OCI-LY7 (cell line): ENCODE measurements around the gene ZNF763. TPM values are rescaled to one million over a fixed set of nuclear protein-coding genes. Genes with fewer than 3 reads are reported as not detected.
"Not testable (repeated sequence)": the region's sequence is repeated elsewhere in the genome, so short reads cannot be mapped to it uniquely, and the experiment has no call there.

Source experiments
- BruUV-seq: library from RNA; stranded (reverse); fragments of 400-500 nt; replicated peaks from 2 replicates; lab custom pipeline; 2021; lab: Mats Ljungman, UMichigan
- CTCF ChIA-PET: fragments of 300-600 bp; sonication (Branson Sonifier 250); formaldehyde crosslinking; loops from one replicate; lab custom pipeline; 2022; ENCODE audit warnings: antibody characterized with exemption; ENCODE audit not compliant: unreplicated experiment; lab: Charles Lee
- POLR2A ChIA-PET: fragments of 300-600 bp; sonication (Branson Sonifier 250); formaldehyde crosslinking; loops from one replicate; lab custom pipeline; 2022; ENCODE audit warnings: antibody characterized with exemption; lab: Charles Lee
- DNase-seq: peaks from one replicate; pipeline ENCODE4 v3.0.0-alpha.2; 2015; ENCODE audit warnings: low spot score
- H2AFZ ChIP-seq: fragments of 200-600 bp; sonication (generic), shearing (Covaris generic); 2 replicates; pipeline ENCODE4 v1.6.1; 2014; ENCODE audit warnings: mild to moderate bottlenecking, antibody characterized with exemption, low read length, moderate library complexity
- H3K27ac ChIP-seq: fragments of 200-600 bp; sonication (generic); 2 replicates; pipeline ENCODE4 v1.5.1; 2014; ENCODE audit warnings: mixed run types, low read depth, mild to moderate bottlenecking, moderate library complexity, low read length, inconsistent platforms; ENCODE audit not compliant: poor library complexity, severe bottlenecking
- H3K36me3 ChIP-seq: fragments of 200-600 bp; sonication (generic); 2 replicates; pipeline ENCODE4 v1.6.1; 2014; ENCODE audit warnings: mild to moderate bottlenecking, antibody characterized with exemption, low read length, moderate library complexity, mixed read lengths; ENCODE audit not compliant: insufficient read depth
- H3K4me1 ChIP-seq: fragments of 200-600 bp; sonication (generic); 2 replicates; pipeline ENCODE4 v1.5.1; 2014; ENCODE audit warnings: mild to moderate bottlenecking, low read length; ENCODE audit not compliant: insufficient read depth, poor library complexity, severe bottlenecking
- H3K4me2 ChIP-seq: fragments of 200-600 bp; sonication (generic); 2 replicates; pipeline ENCODE4 v1.6.1; 2014; ENCODE audit warnings: mild to moderate bottlenecking, low read length
- H3K4me3 ChIP-seq: fragments of 200-600 bp; sonication (generic); 2 replicates; pipeline ENCODE4 v1.5.1; 2014; ENCODE audit warnings: mild to moderate bottlenecking, low read depth, low read length; ENCODE audit not compliant: poor library complexity, severe bottlenecking
- H3K79me2 ChIP-seq: fragments of 200-600 bp; sonication (generic); 2 replicates; pipeline ENCODE4 v1.6.1; 2016; ENCODE audit warnings: low read depth, mild to moderate bottlenecking, low read length, moderate library complexity, mixed read lengths; ENCODE audit not compliant: insufficient read depth
- H3K9me2 ChIP-seq: fragments of 200-600 bp; sonication (generic); 2 replicates; pipeline ENCODE4 v1.6.1; 2016; ENCODE audit warnings: mild to moderate bottlenecking, low read length, mixed read lengths; ENCODE audit not compliant: insufficient read depth
- H3K9me3 ChIP-seq: fragments of 200-600 bp; sonication (generic); 2 replicates; pipeline ENCODE4 v1.6.1; 2014; ENCODE audit warnings: mild to moderate bottlenecking, mixed run types, low read length, mixed read lengths
- H4K20me1 ChIP-seq: fragments of 200-600 bp; sonication (generic); 2 replicates; pipeline ENCODE4 v1.6.1; 2014; ENCODE audit warnings: mild to moderate bottlenecking, antibody characterized with exemption, low read length, moderate library complexity, mixed read lengths; ENCODE audit not compliant: insufficient read depth
- CTCF ChIP-seq: fragments of 200-600 bp; sonication (generic); conservative IDR thresholded peaks from 2 replicates; pipeline ENCODE4 v1.5.1; 2014; ENCODE audit warnings: mild to moderate bottlenecking, antibody characterized with exemption, low read length, moderate library complexity, mixed read lengths
- EZH2phosphoT487 ChIP-seq: fragments of 200-600 bp; sonication (generic); IDR thresholded peaks from 2 replicates; pipeline ENCODE4 v1.6.1; 2018; ENCODE audit warnings: low read depth, borderline replicate concordance, mild to moderate bottlenecking, mixed run types, antibody characterized with exemption, low read length, moderate library complexity, mixed read lengths
- intact Hi-C: fragments of 100-400 bp; cut with micrococcal nuclease; formaldehyde crosslinking; loops from one replicate; pipeline ENCODE4 v1.10.0; 2022; ENCODE audit not compliant: unreplicated experiment
- total RNA-seq, 2 experiments: library from RNA; depleted of rRNA in 1 of 2; stranded (reverse); fragments of >200 nt in 1 of 2; shearing (Covaris generic) in 1 of 2; gene quantifications; 2 replicates each; pipeline ENCODE4 v1.2.3, GENCODE V29; 2014 to 2022

Gene ZNF763
- total RNA-seq, 2 experiments from 2014 or later: 2.7 to 6.2 TPM

GRCh38 chr19:11931051-11931450 lies 33.8 kb upstream of the ZNF763 start:
- Histone ChIP-seq H2AFZ (no peak overlapping the region), H3K4me3 (no peak overlapping the region), H3K27ac (no peak overlapping the region), H3K36me3 (peaks cover 56% of the 10 kb centered on the region), H3K9me2 (no peaks in the 10 kb centered on the region), H3K4me1 (peaks cover 23% of the 10 kb centered on the region), H4K20me1 (peaks cover 2% of the 10 kb centered on the region; the same call in 1 of the 2 replicates), H3K4me2 (no peak overlapping the region; the same call in 1 of the 2 replicates), H3K9me3 (peaks cover 8% of the 10 kb centered on the region; the same call in 1 of the 2 replicates), H3K79me2 (peaks cover 66% of the 10 kb centered on the region; the same call in 1 of the 2 replicates)
- no peak for DNase-seq
- POLR2A ChIA-PET: interaction anchor here (0.5 kb wide), 1 partner anchor 57 kb away, joined by 3 read pairs; no protein-coding TSS in a partner anchor
- TF ChIP-seq CTCF (no peak), EZH2phosphoT487 (no peak)
- no TSS peak for BruUV-seq
- intact Hi-C loops: no loop called here
- CTCF ChIA-PET: no interaction called here

- Histone ChIP-seq H2AFZ (no peak overlapping the region), H3K79me2 (peaks cover 61% of the 10 kb centered on the region; the same call in 1 of the 2 replicates), H3K27ac (no peak overlapping the region), H3K4me1 (peaks cover 18% of the 10 kb centered on the region), H3K9me3 (peaks cover 8% of the 10 kb centered on the region; the same call in 1 of the 2 replicates), H4K20me1 (no peaks in the 10 kb centered on the region), H3K9me2 (no peaks in the 10 kb centered on the region), H3K36me3 (peaks cover 56% of the 10 kb centered on the region), H3K4me2 (no peak overlapping the region), H3K4me3 (no peak overlapping the region)
- no TSS peak for BruUV-seq
- ChIA-PET POLR2A (interaction anchor here (0.5 kb wide), 1 partner anchor 56 kb away, joined by 3 read pairs; no protein-coding TSS in a partner anchor), CTCF (no interaction called here)
- DNase-seq: no peak
- intact Hi-C loops: no loop called here
- TF ChIP-seq EZH2phosphoT487 (no peak), CTCF (no peak)
Observed at GRCh38 chr19:11931513-11931912, 33.3 kb upstream of the ZNF763 start.

GRCh38 chr19:11935829-11936228 lies 29.0 kb upstream of the ZNF763 start:
- POLR2A ChIA-PET: not testable (repeated sequence)

GRCh38 chr19:11938383-11938782 lies 26.5 kb upstream of the ZNF763 start:
- H3K4me1 ChIP-seq, BruUV-seq, intact Hi-C loops, CTCF ChIA-PET, H4K20me1 ChIP-seq, DNase-seq, H2AFZ ChIP-seq, H3K27ac ChIP-seq, H3K4me3 ChIP-seq, H3K9me2 ChIP-seq, H3K4me2 ChIP-seq, POLR2A ChIA-PET: not testable (repeated sequence)
- Histone ChIP-seq H3K79me2 (peaks cover 50% of the 10 kb centered on the region; the same call in 1 of the 2 replicates), H3K36me3 (peaks cover 51% of the 10 kb centered on the region), H3K9me3 (peaks cover 35% of the 10 kb centered on the region)

More at GRCh38 chr19:11935829-11936228, 29.0 kb upstream of the ZNF763 start:
- peaks cover 49% of the 10 kb centered on the region for H3K36me3 ChIP-seq
- peaks cover 64% of the 10 kb centered on the region; the same call in 1 of the 2 replicates for H3K79me2 ChIP-seq
- DNase-seq, H4K20me1 ChIP-seq, H3K9me2 ChIP-seq, H3K4me3 ChIP-seq, BruUV-seq, H3K4me1 ChIP-seq, intact Hi-C loops, H2AFZ ChIP-seq, CTCF ChIA-PET, H3K27ac ChIP-seq, H3K4me2 ChIP-seq: not testable (repeated sequence)
- peaks cover 19% of the 10 kb centered on the region; the same call in 1 of the 2 replicates for H3K9me3 ChIP-seq

- Histone ChIP-seq H3K79me2 (peaks cover 30% of the 10 kb centered on the region; the same call in 1 of the 2 replicates), H3K9me3 (peaks cover 37% of the 10 kb centered on the region), H3K36me3 (peaks cover 64% of the 10 kb centered on the region)
- CTCF ChIA-PET, BruUV-seq, H3K27ac ChIP-seq, H3K4me2 ChIP-seq, H2AFZ ChIP-seq, DNase-seq, H3K4me3 ChIP-seq, H4K20me1 ChIP-seq, H3K4me1 ChIP-seq, intact Hi-C loops, POLR2A ChIA-PET, H3K9me2 ChIP-seq: not testable (repeated sequence)
Observed at GRCh38 chr19:11941361-11941887, 23.4 kb upstream of the ZNF763 start.
